Inferior parietal cortex (tissue), 1 donor: Measurements from ENCODE around the gene AFF3.
"Not testable (repeated sequence)": the region's sequence is repeated elsewhere in the genome, so short reads cannot be mapped to it uniquely, and the experiment has no call there.

ENCODE experiments used
- DNase-seq: peaks from one replicate; pipeline ENCODE4 v3.0.0-alpha.2; 2016; ENCODE audit errors: extremely low spot score

AFF3 gene

DNA sequence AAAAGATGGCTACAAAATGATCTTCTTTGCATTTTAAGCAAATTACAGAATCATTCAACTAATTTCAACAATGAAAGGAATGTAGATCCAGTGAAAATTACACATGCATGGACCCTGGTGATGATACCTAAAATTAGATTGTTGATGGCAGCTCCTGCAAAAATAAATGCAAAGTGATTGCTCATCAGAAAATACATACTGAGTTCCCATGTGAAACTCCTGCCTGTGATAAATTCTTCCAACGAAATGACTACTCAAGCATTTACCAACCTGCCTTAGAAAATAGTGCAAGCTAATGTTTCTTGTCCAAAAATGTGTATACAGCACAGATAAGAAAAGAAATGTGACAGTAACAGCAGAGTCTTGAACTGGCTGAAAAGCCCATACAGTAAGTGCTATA lies 352.5 kb downstream of the AFF3 start:
- DNase-seq, result no peak

DNA sequence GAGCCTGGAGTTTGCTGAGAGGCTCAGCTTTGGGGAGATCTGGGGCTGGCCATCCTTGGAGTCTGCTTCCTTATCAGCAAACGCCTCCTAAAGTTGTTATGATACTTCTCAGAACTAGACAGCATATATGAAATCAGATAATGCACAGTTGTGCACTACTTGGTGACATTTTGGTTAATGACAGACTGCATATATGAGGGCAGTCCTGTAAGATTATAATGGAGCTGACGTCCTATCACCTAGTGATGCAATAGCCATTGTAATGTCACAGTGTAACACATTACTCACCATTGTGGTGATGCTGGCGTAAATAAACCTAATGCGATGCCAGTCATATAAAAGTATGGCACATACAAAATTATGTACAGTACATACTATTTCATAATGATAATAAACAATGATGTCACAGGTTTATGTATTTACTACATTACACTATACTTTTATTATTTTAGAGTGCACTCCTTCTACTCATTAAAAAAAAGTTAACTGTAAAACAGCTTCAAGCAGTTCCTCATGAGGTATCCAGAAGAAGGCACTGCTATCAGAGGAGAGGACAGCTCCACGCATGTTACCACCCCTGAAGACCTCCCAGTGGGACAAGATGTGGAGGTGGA lies 354.5 kb downstream of the AFF3 start:
- no peak for DNase-seq

DNA sequence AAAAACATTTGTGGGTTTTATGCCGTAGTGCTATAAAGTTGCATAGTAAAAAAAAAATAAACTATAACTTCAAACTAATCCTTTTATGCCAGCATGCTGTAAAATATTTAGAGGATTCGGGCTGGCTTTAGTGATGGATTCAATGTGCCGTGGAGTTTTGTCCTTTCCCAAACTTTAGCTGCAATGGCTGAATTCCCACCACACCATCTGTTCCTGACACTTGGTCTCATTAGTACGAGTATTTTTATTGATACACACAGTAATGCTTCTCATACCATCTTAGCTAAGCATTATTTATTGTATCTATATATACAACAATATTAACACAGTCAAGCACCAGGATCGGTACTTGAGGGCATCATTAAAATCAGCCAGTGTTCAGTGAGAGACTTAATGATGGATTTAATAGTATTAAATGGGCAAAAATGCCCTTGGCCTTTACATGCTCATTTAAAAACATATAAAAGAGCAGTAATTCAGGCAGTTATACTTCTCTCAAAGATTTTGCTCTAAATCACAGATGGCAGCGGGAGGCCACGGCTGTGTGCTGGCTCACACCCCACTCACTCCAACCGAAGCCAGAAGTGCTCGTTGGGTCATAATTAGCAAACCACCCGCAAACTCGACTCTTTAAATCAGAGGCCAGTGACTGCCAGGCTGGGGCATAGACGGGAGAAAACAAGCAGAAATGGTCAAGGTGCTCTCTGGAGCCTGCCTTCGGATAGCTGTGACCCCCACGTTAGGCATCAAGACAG lies 355.6 kb downstream of the AFF3 start:
- no peak for DNase-seq

DNA sequence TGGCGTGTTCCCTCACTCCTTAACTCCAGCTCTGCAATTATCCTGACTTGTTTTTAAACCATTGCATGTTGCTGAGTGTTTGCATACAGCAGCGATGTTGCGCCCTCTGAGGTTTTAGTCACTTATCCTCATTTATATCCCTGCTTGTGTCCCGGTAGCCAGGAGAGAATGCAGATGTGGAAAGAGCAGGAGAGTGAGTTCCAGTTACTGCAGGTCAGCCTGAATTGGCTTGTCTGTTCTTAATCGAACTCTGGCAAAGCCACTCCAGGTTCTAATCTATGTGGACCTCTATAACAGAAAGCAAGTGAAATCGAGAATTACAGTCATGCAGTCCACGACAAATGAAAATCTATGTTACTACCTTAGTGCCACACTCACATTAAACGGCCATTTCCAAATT lies 357.4 kb downstream of the AFF3 start:
- no peak for DNase-seq

DNA sequence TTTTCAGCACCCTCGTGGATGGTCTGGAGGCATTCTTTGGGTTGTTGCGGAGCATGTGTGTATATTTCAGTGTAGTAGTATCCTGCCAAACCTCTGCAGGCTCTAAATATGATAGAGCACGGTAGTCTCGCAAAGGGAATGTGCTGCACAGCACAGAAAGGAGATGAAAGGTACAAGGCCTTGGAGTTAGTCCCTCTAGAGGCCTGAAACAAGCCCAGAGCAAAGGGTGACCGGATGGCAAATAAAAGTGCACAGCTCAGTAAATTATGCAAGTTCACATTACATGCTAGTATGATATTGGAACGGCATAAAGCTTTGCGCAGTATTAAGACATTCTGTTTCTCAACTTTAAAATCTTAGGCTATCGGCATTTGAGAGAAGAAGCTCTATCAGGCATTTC lies 358.1 kb downstream of the AFF3 start:
- DNase-seq, result no peak

DNA sequence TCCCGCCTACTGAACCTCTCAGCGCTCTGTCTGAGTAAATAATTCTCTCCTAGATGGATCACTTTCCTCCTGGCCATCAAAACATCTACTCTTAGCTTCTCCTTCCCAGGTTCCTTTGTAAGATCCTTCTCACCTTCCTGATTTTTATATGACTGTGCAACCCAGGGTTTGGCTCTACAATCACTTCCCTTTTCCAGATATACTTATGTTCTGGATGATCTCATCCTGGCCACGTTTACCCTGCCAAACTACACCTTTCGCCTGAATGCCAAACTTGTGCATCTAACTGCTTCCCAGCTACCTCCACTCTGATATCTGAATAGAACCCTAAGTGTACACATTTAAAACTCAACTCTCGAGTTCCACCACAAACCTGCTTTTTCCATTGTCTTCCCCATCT lies 362.1 kb downstream of the AFF3 start:
- DNase-seq, result no peak

DNA sequence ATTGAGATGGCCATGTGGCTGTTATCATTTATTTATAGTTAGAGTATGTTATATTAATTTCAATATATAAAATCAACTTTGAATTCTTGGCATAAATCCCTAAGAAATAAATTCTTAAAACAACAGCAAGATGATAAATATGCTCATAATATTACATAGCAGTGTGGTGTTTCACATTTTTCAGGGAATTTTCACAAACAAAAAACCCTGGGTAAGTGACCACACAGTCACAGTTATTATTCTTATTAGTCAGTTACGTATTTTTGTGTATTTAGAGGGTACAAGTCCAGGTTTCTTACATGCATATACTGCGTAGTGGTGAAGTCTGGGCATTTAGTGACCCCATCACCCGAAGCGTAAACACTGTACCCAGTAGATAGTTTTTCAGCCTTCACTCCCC lies 363.1 kb downstream of the AFF3 start:
- no peak for DNase-seq

DNA sequence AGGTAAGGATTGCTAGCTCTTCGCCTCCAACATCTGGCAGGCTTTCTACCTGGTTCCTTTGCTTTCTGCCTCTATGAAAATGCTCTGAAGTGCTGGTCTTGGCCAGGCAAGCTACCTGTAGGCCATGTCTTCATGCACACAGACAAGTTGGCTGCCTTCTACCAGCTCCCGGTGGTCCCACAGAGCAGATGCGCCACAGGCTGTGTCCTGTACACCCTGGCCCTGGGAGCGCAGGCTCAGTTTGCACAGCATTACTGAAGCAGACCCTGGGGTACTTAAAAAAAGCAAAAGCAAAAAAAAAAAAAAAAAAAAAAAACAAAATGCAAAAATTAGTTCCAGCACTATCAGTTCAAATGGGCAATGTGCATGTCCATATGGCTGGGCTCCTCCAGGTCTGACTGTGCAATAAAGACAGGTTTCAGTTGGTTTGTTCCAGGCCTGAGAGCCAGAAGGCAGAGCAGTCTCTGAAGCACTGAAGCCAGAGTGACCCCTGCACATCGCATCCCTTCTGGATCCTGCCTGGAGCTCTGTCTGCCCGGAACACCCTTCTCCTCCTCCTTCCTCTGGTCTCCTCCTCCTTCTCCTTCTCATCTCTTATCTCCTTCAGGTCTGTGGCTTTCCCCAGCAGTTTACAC lies 364.6 kb downstream of the AFF3 start:
- no peak for DNase-seq

DNA sequence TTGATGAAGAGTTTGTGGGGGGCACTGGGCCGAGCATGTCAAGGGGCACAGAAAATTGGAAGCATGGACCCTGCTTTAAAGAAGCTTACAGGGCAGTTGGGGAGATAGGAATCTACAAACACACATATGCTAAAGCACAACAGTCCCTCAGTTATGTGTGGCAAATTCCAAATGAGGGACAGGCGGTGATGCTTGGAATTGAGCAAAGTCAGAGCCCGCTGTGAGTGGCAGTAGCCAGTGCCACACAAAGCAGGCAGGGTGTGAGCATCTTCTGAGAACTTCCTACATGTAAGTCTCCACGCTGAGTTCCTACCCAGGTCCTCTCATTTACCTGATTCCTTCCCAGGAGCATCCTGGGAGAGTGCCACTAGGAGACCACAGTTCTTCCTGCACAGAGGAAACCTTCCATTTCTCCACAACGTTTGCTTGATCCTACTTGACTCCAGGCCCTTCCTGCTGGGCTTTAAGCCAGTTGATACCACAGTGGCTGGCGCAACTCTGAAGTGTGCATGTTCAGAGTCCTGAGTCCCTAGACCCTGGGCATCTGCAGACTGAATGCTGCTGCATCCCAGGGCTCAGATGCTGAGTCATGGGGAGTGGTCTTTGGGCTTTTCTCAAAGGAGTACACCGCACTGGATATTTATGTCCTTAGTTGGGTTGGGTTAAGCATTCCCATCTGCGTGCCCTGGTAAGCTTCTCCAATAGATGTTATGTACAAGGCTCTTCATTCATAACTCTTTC lies 365.3 kb downstream of the AFF3 start:
- DNase-seq, result no peak

DNA sequence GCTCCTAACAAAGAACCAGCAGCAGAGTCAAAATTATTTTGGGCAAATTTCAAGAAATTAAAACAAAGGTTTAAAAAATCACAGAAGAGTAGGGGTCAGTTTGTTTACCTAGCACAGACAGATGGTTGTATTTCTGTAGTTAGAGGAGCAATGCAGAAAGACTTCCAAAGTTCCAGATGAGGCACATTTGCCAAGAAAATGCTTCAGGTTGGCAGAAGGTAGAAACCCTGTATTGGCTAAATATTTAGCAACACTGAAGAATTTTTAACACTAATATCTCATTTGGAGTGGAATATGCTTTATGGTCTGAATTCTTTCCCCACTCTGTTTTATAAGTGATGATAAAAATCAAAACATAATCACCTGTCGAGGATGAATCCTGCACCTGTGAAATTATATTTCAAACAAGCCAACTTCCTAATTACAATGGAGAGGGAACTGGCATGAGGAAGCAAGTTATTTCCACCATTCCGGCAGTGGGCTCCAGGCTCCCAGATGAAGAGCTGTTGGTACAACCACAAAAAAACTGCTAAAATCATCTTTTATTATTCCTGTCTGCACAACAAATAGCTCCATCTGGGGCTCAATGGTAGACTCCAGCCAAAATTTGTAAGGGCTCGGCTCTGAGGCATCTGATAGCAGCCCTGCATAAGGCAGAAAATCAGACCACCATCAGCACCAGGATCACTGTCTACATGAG lies 366.0 kb downstream of the AFF3 start:
- no peak for DNase-seq

DNA sequence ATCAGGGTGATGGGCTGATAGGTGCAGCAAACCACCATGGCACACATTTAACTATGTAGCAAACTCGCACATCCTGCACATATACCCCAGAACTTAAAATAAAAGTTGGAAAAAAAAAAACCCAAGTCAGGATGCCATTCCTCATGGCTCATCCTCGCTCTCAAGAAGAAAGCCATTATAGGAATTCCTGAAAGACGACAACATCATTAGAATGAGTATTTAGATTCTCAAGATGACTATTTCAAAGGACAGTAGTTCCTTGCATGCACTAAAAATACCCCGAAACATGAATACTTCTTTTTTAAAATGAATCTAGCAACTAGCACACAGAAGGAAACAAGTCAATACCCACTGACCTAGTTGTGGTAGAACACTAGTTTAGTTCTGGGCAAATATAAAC lies 366.8 kb downstream of the AFF3 start:
- no peak for DNase-seq

DNA sequence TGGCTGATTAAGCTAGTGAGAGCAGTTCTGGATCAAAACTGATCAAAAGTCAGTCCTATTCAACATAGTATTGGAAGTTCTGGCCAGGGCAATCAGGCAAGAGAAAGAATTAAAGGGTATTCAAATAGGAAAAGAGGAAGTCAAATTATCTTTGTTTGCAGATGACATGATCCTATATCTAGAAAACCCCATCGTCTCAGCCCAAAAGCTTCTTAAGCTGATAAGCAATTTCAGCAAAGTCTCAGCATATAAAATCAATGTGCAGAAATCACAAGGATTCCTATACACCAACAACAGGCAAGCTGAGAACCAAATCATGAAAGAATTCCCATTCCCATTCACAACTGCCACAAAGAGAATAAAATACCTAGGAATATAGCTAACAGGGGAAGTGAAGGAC lies 368.7 kb downstream of the AFF3 start:
- not testable (repeated sequence) for DNase-seq

DNA sequence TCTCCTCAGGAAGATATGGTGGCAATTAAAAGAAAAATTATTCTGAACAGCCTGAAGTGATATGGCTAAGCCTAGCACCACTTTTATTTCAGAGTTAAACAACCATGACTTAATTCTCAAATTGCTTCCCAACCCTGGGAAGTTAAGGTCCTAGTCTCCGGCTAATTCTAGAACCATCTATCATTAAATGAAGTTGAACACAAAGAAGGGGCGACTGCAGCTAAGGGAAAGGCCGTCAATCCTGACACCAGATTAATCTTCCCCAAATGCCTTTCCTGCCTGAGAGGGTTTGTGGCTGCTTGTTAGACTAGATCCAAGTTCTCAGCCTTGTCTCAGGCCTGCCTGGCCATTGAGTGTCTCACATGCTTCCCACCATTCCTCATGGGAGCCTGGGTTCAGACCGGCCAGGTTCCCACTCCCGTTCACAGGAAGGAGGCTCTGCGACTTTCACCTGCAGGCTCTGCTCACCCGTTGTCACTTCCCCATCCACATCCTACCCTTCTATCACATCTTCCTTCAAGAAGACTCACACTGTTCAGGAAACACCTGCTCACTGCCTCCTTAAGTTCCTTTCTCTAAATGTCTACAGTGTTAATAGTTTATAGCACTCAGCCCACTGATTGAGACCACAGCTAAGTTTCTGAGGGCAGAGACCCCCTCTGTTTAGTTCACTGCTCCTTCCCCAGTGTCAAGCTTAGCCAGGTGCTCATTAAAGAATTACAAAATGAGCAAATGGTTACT lies 369.6 kb downstream of the AFF3 start:
- DNase-seq, result no peak

DNA sequence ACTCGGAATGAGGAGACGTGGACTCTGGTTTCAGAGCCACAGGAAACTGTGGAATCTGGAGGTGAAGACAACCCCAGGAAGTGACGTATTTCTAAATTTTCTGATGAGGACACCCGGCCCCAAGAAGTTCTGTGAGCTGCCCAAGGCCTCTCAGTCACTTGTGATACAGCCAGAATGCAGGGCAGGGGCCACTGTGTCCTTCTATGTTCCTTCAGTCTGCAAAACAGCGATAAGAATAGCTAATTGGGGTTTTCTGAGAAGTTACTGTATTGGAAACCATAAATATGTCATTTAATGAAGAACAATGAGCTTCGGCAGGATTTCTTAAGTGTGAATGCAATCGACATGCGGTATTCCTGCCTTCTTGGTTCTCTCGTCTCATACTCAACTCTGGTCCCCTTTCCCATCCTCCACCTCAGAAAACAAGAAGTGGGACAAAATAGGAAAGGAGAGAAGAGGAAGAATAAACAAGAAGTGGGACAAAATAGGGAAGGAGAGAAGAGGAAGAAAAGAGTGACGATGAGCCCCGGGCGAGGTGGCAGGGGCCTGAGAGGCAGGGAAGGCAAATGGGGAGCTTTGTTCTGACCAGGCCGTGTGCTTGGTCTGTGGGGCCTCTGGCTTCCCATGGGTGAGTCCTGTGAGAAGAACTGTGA lies 370.6 kb downstream of the AFF3 start:
- DNase-seq, result no peak

DNA sequence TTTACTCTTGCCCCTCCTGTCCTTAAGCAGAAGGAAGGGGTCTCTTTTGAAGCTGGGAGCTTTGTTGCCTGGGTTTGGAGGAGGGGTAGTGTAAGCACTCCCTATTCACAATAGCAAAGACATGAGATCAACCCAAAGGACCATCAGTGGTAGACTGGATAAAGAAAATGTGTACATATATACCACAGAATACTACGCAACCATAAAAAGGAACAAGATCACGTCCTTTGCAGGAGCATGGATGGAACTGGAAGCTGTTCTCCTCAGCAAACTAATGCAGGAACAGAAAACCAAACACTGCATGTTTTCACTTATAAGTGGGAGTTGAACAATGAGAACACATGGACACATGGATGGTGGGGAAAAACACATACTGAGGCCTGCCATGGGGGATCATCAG lies 371.5 kb downstream of the AFF3 start:
- DNase-seq, result no peak

DNA sequence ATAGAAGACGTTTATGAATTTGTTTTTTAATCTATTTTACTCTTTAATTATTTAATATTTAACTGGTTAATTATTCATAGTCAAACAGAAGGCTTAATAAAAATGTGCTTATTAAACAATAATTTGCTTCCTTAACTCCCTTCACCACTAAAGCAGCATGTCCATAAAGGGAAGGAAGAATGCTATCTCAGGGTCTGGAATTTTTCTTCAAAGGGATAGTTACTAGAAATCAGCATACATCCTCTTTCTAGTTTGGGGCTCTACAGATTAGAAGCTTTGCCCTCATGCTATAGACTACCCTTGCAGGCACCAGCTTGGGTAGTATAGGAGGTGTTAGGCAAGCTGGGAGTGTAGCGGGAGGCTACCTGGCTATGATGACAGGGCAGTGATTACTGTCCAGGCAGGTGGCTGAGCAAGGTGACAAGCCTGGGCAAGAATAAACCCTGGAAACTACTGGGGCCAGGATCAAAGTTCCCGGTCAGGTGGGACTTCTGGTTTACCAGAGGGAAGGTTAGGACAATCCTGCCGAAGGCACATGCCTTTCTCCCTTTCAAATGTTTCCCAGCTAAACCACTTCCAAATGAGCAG lies 376.6 kb downstream of the AFF3 start:
- DNase-seq, result no peak

DNA sequence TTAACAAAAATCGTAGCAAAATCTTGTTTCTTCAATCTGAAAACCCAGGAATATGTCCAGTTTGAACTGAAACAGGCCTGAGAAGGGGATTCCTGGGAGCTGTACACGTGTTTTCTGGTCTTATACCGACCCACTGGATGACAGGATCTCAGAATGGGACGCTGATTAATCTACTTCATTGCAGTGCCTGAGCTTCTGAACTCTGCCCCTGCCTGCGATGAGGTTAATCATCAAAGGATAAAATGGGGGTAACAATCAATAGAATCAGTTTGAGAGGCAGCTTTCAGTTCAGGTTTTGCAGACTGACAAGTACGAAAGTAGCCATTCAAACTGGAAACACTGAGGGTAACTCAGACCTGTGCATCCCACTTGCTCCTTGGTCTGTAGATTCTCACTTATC lies 378.6 kb downstream of the AFF3 start:
- DNase-seq, result no peak

DNA sequence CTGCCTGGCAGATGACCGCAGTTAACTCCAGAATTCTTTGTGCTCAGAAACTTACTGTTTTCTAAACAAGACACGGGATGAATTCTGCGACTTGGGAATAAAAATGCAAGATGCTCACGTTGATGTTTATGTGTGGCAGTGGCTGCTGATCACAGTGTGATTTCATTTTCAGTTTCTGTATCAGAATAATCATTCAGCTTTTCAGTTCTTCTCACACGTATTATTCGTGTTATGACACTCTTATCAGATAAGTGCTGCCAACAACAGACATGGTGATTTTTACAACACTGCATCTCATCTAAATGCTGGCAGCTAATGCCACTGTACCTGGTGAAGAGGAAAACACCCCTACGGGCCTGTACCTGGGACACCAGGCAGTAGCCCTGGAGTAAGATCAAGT lies 379.7 kb downstream of the AFF3 start:
- DNase-seq, result no peak

DNA sequence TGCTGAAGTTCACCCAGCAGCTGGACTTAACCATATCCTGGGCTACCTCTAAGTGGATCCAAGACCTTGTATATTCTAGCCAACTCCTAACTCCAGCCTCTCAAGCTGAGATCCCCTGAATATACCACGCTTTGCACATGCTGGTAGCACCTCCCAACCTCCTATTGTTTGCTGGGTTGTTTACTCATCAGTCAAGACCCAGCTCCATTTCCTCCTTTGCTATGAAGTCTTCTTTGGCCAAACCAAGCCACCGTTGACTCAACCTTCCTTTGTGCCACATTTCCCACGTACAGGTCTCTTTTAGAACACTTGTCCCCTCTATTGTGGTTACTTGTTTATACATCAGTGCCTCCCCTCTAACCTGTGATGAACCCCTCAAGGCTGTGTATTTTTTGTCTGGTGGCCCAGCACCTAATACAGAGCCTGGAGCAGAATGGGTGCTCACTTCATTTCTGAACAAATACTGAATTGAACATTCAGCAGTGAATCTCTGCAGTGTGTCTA lies 384.7 kb downstream of the AFF3 start:
- DNase-seq, result no peak

DNA sequence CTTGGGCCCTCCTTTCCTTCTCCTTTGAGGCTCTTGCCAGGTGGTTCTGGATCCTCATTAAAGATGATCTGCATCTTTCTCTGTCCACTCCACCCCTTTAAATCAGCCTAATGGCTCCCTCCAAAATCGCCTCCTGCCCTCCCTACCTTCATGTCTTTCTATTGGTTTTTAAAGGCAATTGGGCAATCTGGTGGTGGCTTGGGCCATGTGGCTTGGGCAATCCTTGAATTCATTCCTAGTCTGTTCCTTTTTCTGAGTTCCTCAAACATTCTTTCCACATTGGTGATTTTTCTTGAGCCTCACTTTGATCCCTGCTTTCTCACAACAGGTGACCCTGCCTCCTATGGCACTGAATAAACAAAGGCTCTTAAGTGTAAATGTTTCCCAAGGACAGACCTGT lies 386.3 kb downstream of the AFF3 start:
- no peak for DNase-seq
